Left ventricle myocardium inferior (tissue), 1 donor: Measurements from ENCODE around the gene FNBP1L. TPM values are rescaled to one million over a fixed set of nuclear protein-coding genes. Genes with fewer than 3 reads are reported as not detected.

Source experiments
- DNase-seq: peaks from one replicate; pipeline ENCODE4 v3.0.0-alpha.2; 2020
- H3K27ac ChIP-seq: fragments of 200-600 bp; replicated peaks from 2 replicates; pipeline ENCODE4 v1.8.0; 2021
- H3K27me3 ChIP-seq: fragments of 200-600 bp; 2 replicates; pipeline ENCODE4 v1.8.0; 2021; ENCODE audit warnings: low read depth
- H3K36me3 ChIP-seq: fragments of 200-600 bp; 2 replicates; pipeline ENCODE4 v1.8.0; 2021
- H3K4me1 ChIP-seq: fragments of 200-600 bp; 2 replicates; pipeline ENCODE4 v1.8.0; 2021
- H3K4me3 ChIP-seq: fragments of 200-600 bp; 2 replicates; pipeline ENCODE4 v1.8.0; 2021; ENCODE audit warnings: mild to moderate bottlenecking, moderate library complexity
- H3K9me3 ChIP-seq: fragments of 200-600 bp; replicated peaks from 2 replicates; pipeline ENCODE4 v1.8.0; 2021
- CTCF ChIP-seq: fragments of 200-600 bp; IDR thresholded peaks from 2 replicates; pipeline ENCODE4 v1.8.0; 2021; ENCODE audit warnings: antibody characterized with exemption, mild to moderate bottlenecking, borderline replicate concordance
- intact Hi-C: fragments of 100-400 bp; cut with micrococcal nuclease; formaldehyde crosslinking; loops from one replicate; pipeline ENCODE4 v1.11.0; 2022
- total RNA-seq: library from RNA; stranded (reverse); fragmentation: NEBNext Ultra II Directional; extraction: Animal tissue kit (Norgen Biotek cat#: 25700); gene quantifications from one replicate; pipeline ENCODE4 v1.2.1, GENCODE V29; 2021
- donor health status: DM: no; HTN: yes; CAD: no; lungs with severe emphysema.

FNBP1L gene
- total RNA-seq, 1 donor from 2014 or later, result 28.0 TPM

DNA sequence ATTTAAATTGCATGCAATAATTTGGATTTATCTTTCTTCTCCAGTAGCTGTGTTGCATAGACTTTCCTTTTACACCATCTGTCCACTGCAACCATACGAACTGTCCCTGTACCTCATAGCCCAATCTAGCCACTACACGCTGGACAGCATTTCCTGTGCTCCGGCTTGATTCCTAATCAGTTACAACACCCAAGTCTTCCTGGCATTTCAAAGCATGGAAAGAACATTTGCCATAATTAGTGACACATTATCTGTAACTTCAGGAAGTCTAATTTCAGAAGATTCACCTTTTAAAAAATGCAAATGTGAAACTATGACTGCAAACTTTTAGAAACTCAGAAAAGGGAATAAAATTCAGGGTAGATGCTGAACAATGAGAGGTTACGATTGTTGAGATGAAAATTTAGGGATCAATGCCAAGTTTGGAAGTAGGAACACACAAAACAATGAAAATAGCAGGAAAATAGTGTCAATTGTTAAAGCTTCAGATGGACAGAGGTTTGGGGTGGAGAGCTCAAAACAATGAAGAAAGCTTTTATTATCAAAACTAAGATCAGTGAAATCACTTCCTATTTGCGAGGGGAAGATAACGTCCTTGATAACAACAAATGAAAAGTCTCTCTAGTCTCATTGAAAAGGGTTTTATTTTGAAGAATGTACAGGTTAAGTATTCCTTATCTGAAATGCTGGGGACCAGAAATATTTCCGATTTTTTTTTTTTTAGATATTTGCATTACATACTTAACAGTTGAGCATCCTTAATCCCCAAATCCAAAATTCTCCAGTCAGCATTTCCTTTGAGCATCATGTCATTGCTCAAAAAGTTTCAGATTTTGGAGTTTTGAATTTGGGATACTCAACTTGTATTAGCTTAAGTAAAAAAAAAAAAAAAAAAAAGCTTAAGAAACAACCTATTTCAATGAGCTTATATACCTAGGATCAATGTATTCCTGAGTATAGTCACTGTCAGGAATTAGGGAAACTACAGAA, 107.3 kb downstream of the FNBP1L start:
- intact Hi-C loops, result loop anchor here (10.0 kb wide), 1 partner anchor 110 kb away; the partner anchor contains the start of gene FNBP1L
- no peaks in the 10 kb centered on the region for H3K27me3 ChIP-seq
- H3K36me3 ChIP-seq, result peaks cover 22% of the 10 kb centered on the region
- peak overlapping the region; percentile 25 for H3K4me3 ChIP-seq
- H3K9me3 ChIP-seq, result no peaks in the 10 kb centered on the region
- peaks cover 47% of the 10 kb centered on the region for H3K4me1 ChIP-seq
- peak overlapping the region; percentile 89 for H3K27ac ChIP-seq
- no peak for TF ChIP-seq CTCF
- no peak for DNase-seq

- H3K36me3 ChIP-seq, result peaks cover 22% of the 10 kb centered on the region
- no peak for TF ChIP-seq CTCF
- no peaks in the 10 kb centered on the region for H3K9me3 ChIP-seq
- intact Hi-C loops, result loop anchor here (10.0 kb wide), 1 partner anchor 111 kb away; the partner anchor contains the start of gene FNBP1L
- H3K4me3 ChIP-seq, result no peak overlapping the region
- H3K27me3 ChIP-seq, result no peaks in the 10 kb centered on the region
- H3K27ac ChIP-seq, result peak overlapping the region; percentile 89
- no peak for DNase-seq
- H3K4me1 ChIP-seq, result peaks cover 47% of the 10 kb centered on the region
Measured at GRCh38 chr1:93556291-93556690, 108.4 kb downstream of the FNBP1L start.

DNA sequence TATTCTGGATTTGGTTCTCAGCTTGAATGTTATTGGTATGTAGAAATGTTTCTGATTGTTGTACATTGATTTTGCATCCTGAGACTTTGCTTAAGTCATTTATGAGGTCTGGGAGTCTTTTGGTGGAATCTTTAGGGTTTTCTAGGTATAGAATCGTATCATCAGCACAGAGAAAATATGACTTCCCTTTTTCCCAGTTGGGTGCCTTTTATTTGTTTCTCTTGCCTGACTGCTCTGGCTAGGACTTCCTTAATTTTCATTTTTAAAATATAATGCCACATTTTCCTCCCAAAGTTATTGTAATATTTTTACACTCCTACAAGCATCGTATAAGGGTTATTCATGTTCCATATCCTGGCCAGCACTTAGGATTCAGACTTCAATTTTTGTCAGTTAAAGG, 111.1 kb downstream of the FNBP1L start:
- Histone ChIP-seq H3K36me3 (peaks cover 45% of the 10 kb centered on the region), H3K4me3 (no peak overlapping the region), H3K9me3 (no peaks in the 10 kb centered on the region), H3K27ac (no peak overlapping the region), H3K4me1 (peaks cover 24% of the 10 kb centered on the region), H3K27me3 (no peaks in the 10 kb centered on the region)
- TF ChIP-seq CTCF, result no peak
- DNase-seq, result no peak
- intact Hi-C loops, result loop anchor here (10.0 kb wide), 1 partner anchor 114 kb away; the partner anchor contains the start of gene FNBP1L

- no peaks in the 10 kb centered on the region for H3K9me3 ChIP-seq
- intact Hi-C loops, result loop anchor here (10.0 kb wide), 1 partner anchor 115 kb away; the partner anchor contains the start of gene FNBP1L
- no peaks in the 10 kb centered on the region for H3K27me3 ChIP-seq
- no peak for TF ChIP-seq CTCF
- peaks cover 18% of the 10 kb centered on the region for H3K4me1 ChIP-seq
- no peak overlapping the region for H3K4me3 ChIP-seq
- H3K27ac ChIP-seq, result no peak overlapping the region
- H3K36me3 ChIP-seq, result peaks cover 50% of the 10 kb centered on the region
- no peak for DNase-seq
Measured at GRCh38 chr1:93559695-93560094, 111.8 kb downstream of the FNBP1L start.

DNA sequence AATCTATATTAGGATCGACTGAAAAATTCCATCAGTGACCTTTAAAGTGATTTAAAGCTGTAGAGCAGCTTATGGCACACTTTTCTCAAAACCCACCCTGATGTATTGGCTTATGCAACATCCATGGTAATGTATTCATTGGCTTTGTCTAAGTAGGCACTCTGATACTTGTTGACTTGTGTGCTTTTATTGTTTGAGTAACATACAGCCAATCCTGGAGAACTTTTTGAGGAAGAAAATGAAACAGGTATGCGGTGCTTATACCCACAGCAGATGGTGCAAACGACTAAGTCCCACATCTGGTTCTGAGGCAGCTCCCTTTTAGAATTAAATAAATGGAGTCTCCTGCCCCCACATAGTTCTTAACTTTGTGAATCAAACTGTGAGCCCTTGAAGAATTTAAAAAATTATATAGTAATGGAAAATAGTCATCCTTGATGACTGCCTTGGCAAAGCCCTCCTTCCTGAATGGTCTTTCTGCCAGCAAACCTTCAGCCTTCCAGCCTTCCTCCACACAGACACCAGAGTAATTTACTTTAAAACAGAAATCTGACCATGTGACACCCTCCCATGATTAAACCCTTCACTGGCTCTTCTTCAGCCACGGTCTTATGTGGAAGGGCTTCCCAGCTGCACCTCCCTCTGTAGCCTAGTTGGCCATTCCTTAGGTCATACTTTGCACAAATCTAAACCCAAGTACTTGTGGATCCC, 117.7 kb downstream of the FNBP1L start:
- H3K4me1 ChIP-seq, result peaks cover 27% of the 10 kb centered on the region
- peaks cover 76% of the 10 kb centered on the region for H3K36me3 ChIP-seq
- H3K27me3 ChIP-seq, result no peaks in the 10 kb centered on the region
- H3K4me3 ChIP-seq, result no peak overlapping the region
- DNase-seq, result no peak
- TF ChIP-seq CTCF, result no peak
- intact Hi-C loops, result no loop called here
- H3K9me3 ChIP-seq, result no peaks in the 10 kb centered on the region
- peak overlapping the region; percentile 69 for H3K27ac ChIP-seq
